Hepatic stellate cell (primary cell): ENCODE results near the gene RBM38.
"Not testable (repeated sequence)": the region's sequence is repeated elsewhere in the genome, so short reads cannot be mapped to it uniquely, and the experiment has no call there.

Experiments used
- DNase-seq: peaks from one replicate; pipeline ENCODE4 v3.0.0; 2011; ENCODE audit warnings: low spot score

The RBM38 gene

GRCh38 chr20:57417830-57418780 lies 26.9 kb downstream of the RBM38 start:
- no peak for DNase-seq

- not testable (repeated sequence) for DNase-seq
Observed at GRCh38 chr20:57419479-57419878, 28.3 kb downstream of the RBM38 start.

GRCh38 chr20:57420571-57421252 lies 29.5 kb downstream of the RBM38 start:
- no peak for DNase-seq

- no peak for DNase-seq
Observed at GRCh38 chr20:57421253-57422220, 30.3 kb downstream of the RBM38 start.

- DNase-seq = no peak
Observed at GRCh38 chr20:57422254-57422653, 31.1 kb downstream of the RBM38 start.

GRCh38 chr20:57425150-57426013 lies 34.2 kb downstream of the RBM38 start:
- no peak for DNase-seq

GRCh38 chr20:57426271-57426689 lies 35.1 kb downstream of the RBM38 start:
- DNase-seq = no peak

GRCh38 chr20:57426831-57427230 lies 35.6 kb downstream of the RBM38 start:
- DNase-seq = no peak

GRCh38 chr20:57428324-57429158 lies 37.3 kb downstream of the RBM38 start:
- DNase-seq = no peak

GRCh38 chr20:57429159-57429496 lies 37.9 kb downstream of the RBM38 start:
- DNase-seq = no peak

- peak; percentile 42 for DNase-seq
Observed at GRCh38 chr20:57429580-57430200, 38.5 kb downstream of the RBM38 start.

- DNase-seq = not testable (repeated sequence)
Observed at GRCh38 chr20:57430201-57430596, 39.0 kb downstream of the RBM38 start.

- no peak for DNase-seq
Observed at GRCh38 chr20:57431539-57431835, 40.3 kb downstream of the RBM38 start.

- DNase-seq = no peak
Observed at GRCh38 chr20:57432480-57432861, 41.3 kb downstream of the RBM38 start.

- DNase-seq = peak; percentile 47
Observed at GRCh38 chr20:57432862-57433491, 41.8 kb downstream of the RBM38 start.

GRCh38 chr20:57433657-57434389 lies 42.6 kb downstream of the RBM38 start:
- no peak for DNase-seq

- DNase-seq = no peak
Observed at GRCh38 chr20:57434390-57434700, 43.1 kb downstream of the RBM38 start.

GRCh38 chr20:57435105-57435497 lies 43.9 kb downstream of the RBM38 start:
- DNase-seq = no peak
